HG03520 (cell line): Measurements from ENCODE around the gene CTLA4.
"Not testable (repeated sequence)": the region's sequence is repeated elsewhere in the genome, so short reads cannot be mapped to it uniquely, and the experiment has no call there.

ENCODE experiments used
- ATAC-seq: cut with Tn5 transposase; IDR thresholded peaks from one replicate; pipeline ENCODE4 v1.9.1; 2021; ENCODE audit warnings: mild to moderate bottlenecking, moderate library complexity; ENCODE audit not compliant: unreplicated experiment

The CTLA4 gene

DNA sequence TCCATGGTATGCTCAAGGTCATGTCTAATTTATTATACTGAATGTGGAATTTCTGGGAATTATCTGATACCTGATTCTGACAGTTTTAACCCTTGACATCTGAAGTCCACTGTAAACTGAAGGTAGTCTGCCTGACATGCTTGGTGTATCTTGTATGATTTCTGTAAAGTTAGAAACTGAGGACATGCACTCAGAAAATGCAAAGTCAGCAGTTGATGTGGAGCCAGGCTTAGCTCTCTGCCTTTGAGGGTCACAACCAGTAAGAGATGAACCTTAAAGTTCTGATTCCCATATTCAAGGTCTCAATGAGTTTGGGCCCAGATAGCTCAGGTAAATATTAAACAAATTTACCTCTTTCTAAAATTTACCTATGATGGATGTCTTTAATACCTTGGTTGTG is 12.3 kb upstream of the CTLA4 start:
- no peak for ATAC-seq

- ATAC-seq: no peak
These were observed 9.9 kb upstream of the CTLA4 start for GRCh38 chr2:203857656-203858055.

DNA sequence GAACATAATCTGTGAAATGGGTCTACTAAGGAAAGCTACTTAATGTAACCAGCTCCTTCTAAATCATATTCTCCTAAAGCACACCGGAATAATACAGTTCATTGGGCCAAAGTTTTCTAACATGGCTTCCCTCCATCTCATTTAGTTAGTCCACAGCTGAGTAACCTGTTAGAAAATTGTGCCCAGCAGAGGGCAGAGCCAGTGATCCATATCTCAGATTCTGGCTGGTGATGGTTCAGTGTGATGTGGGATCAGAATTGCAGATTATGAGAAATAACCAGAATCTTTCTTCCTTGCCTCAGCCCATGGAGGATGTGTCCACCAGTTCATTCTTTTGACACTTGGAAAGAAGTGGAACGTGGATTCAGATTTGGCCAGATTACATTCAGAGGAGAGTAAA is 9.4 kb upstream of the CTLA4 start:
- ATAC-seq: no peak

- ATAC-seq: no peak
These were observed 8.4 kb upstream of the CTLA4 start for GRCh38 chr2:203859030-203859789.

GRCh38 chr2:203861197-203861596 is 6.4 kb upstream of the CTLA4 start:
- no peak for ATAC-seq

DNA sequence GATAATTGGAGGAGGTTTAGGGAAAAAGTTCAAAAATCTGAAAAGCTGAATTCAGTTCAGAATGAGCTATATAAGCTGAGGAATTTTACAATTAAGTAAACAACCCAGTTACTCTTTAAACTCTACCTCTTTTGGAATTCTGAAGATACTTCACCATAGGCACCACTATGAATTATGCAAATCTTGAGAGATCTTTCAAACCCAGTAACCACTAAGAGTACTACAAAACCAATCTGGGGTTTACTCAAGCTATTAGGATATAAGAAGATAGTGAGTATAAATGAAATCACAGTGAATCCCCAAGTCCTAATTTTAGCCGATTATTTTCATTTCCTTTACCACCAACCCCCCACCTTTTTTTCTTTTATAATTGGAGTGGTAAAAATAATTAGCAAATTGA is 6.0 kb upstream of the CTLA4 start:
- ATAC-seq: no peak

DNA sequence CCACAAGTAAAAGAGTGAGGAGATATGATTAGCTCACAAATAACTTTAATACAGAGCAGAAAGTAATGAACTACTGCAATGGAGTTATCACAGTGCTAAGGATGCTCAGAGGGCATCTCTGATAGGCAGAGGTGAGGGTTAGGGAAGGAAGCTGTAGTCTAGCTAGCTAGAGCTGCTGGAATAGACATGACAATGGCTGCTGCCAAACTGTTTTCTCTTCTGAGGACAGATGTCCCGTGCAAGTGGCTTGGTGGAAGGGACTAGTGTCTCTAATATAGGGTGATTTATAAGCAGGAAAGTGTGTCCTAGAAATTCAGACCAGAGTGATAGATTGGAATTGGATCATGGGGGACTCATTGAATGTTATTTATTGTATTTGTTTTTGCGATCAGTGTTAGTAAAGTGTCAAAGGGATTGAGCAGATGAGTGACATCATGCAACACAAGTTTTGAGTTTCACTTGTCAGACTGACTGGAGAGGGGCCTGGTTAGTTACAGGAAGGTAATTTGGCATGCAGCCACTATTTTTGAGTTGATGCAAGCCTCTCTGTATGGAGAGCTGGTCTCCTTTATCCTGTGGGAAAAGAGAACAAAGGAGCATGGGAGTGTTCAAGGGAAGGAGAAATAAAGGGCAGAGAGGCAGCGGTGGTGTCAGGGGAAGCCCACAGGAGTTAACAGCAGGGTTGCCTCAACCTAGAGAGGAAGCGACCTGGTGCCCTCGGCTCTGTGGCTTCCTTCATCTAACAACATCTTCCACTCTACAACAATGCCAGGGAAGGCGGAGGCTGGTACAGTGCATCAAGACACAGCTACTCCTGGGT is 1.9 kb downstream of the CTLA4 start:
- no peak for ATAC-seq

- no peak for ATAC-seq
These were observed 2.9 kb downstream of the CTLA4 start for GRCh38 chr2:203870481-203870880.

GRCh38 chr2:203870941-203871340 is 3.4 kb downstream of the CTLA4 start:
- ATAC-seq: no peak

DNA sequence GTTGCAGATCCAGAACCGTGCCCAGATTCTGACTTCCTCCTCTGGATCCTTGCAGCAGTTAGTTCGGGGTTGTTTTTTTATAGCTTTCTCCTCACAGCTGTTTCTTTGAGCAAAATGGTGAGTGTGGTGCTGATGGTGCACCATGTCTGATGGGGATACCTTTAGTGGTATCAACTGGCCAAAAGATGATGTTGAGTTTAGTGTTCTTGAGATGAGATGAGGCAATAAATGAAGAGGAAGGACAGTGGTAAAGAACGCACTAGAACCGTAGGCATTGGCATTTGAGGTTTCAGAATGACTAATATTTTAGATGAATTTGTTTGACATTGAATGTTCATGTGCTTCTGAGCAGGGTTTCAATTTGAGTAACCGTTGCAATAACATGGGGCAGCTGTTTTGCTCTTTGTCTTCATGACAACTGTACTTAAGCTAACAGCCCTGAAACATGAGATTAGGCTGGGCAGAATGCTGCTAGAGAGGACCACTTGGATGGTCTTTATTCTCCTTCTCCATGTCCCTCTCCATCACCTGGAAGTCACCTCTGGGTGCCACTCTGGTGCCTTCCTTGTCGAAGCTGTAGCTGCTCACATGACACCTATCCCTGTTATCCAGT is 3.9 kb downstream of the CTLA4 start:
- ATAC-seq: peak; percentile 93

DNA sequence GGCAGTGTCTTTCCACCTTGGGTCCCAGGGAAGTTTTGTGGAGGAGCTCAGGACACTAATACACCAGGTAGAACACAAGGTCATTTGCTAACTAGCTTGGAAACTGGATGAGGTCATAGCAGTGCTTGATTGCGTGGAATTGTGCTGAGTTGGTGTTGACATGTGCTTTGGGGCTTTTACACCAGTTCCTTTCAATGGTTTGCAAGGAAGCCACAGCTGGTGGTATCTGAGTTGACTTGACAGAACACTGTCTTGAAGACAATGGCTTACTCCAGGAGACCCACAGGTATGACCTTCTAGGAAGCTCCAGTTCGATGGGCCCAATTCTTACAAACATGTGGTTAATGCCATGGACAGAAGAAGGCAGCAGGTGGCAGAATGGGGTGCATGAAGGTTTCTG is 5.9 kb downstream of the CTLA4 start:
- no peak for ATAC-seq

GRCh38 chr2:203873921-203874631 is 6.5 kb downstream of the CTLA4 start:
- ATAC-seq: no peak

- ATAC-seq: no peak
These were observed 7.9 kb downstream of the CTLA4 start for GRCh38 chr2:203875471-203875870.

- no peak for ATAC-seq
These were observed 8.8 kb downstream of the CTLA4 start for GRCh38 chr2:203876328-203876727.

- ATAC-seq: no peak
These were observed 10.5 kb downstream of the CTLA4 start for GRCh38 chr2:203878063-203878462.

DNA sequence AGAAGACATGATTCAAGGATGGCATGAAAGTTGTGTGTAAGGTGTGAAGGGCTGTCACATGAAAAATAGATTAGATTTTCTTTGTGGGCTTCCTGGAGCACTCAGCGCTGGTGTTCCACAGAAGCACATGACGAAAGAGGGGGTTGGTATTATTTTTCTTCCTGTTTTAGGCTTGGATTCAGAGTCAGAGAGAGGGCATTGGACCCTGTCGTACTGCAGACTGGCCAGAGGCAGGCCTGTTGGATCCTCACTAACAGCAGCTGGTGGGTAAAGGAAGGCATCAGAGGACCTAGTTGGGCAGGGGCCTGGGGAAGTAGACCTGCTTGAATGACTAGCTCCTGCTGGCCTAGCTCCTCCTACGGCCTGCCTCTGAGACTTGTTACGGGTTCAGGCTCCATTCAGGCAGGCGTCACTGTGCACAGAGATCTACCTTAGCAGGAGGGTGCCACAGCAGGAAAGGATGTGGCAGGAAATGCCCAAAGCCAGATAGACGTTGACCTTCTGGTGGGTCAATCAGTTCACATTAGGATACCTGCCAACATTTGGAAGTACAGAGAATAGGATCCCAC is 13.1 kb downstream of the CTLA4 start:
- ATAC-seq: no peak

GRCh38 chr2:203881185-203881584 is 13.6 kb downstream of the CTLA4 start:
- not testable (repeated sequence) for ATAC-seq

DNA sequence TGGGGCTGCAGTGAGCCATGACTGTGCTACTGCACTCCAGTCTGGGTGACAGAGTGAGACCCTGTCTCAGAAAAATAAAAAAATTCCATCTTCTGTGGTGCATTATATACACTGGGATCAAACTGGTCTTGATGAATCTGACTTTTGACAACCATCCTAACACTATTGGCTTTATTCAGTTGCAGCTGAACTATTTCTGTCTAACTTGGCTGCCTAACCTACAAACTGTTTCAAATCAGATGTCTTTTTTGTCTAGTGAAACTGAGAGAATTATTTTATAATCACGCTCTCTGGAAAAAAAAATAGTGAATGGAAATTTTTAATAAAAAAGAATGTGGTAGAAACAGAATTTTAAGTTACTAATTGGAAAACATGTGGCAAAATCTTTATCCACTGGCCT is 15.0 kb downstream of the CTLA4 start:
- ATAC-seq: no peak

DNA sequence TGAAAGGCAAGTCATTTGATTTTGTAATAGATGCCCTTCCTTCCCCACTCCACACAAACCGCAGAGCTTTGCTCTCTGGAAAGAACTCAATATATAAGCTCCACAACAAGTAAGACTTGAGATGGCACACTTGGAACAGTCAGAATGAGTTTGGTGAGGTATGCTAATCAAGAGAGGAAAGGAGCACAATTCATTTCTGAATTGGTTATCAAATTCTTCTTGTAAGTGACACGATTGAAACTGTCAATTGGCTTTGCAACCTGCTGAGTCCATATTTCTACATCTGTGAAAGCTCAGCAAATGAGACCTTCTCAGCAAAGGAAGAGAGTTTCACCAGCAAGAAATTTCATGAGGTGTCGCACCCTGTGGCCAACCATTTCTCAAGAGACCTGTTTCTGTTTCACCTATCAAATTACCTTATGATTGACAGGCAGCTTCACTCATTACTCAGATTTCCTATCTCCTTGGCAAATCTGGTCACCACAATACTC is 19.1 kb downstream of the CTLA4 start:
- no peak for ATAC-seq

- ATAC-seq: no peak
These were observed 20.1 kb downstream of the CTLA4 start for GRCh38 chr2:203887677-203888076.

DNA sequence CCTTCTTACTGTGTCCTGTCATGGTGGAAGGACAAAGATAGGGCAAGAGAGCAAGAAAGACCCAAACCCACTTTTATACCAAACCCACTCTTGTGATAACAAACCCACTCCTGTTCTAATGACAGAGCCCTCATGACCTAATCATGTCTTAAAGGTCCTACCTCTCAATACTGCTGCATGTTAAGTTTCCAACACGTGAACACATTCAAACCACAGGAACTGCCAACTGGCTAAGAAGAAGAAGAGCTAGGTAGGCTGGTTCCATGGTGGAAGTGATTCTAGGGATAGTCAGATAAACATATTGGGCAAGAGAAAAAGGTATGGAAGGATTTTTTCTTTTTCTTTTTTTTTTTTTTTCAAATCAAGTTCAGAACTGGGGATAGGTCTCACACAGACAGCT is 22.0 kb downstream of the CTLA4 start:
- no peak for ATAC-seq
